WERI-Rb-1 (cell line): ENCODE measurements around the gene TMEM176B.

Experiments used
- DNase-seq: peaks from one replicate; pipeline ENCODE4 v3.0.0-alpha.2; 2020
- H3K27ac ChIP-seq: fragments of 250-450 bp; sonication (Bioruptor Pico); 2 replicates; pipeline ENCODE4 v1.5.1; 2020; ENCODE audit warnings: mild to moderate bottlenecking, moderate library complexity
- H3K27me3 ChIP-seq: fragments of 250-450 bp; sonication (Bioruptor Pico); 2 replicates; pipeline ENCODE4 v1.5.1; 2021; ENCODE audit warnings: mild to moderate bottlenecking, low read depth, moderate library complexity; ENCODE audit not compliant: insufficient read depth, severe bottlenecking
- H3K36me3 ChIP-seq: fragments of 250-450 bp; sonication (Bioruptor Pico); 2 replicates; pipeline ENCODE4 v1.5.1; 2020; ENCODE audit warnings: mild to moderate bottlenecking, moderate library complexity
- H3K4me3 ChIP-seq: 2 replicates; pipeline ENCODE4 v1.5.1; 2011; ENCODE audit warnings: low read depth, mild to moderate bottlenecking, control low read depth, low read length
- H3K9me3 ChIP-seq: fragments of 250-450 bp; sonication (Bioruptor Pico); 2 replicates; pipeline ENCODE4 v1.5.1; 2021; ENCODE audit warnings: mild to moderate bottlenecking, moderate library complexity; ENCODE audit not compliant: severe bottlenecking
- TF ChIP-seq, protein P1 (sequence below): IDR thresholded peaks from 2 replicates; pipeline ENCODE4 v1.5.1; 2011; ENCODE audit warnings: low read depth, mild to moderate bottlenecking, control low read depth, inconsistent platforms, low read length

TMEM176B gene

DNA sequence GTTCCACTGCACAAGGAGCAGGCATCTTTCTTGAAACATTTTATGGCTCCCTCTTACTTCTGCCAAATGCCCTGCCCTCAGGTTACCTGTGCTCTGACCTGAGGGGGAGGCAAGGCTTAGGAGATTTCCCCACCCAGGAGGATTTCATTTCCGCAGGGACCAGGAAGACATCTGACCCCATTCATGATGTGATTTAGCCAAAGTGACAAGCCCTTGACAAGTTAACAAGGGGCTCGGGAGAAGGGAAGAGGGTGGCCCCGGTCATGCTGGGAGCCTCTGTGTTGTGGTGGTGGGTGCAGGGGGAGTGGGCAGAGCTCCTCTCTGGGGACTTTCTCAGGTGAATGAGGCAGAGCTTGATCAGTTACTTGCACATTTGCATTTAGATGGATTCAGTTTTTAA, 44.0 kb downstream of the TMEM176B start:
- Histone ChIP-seq H3K27me3 (no peaks in the 10 kb centered on the region), H3K36me3 (no peaks in the 10 kb centered on the region), H3K4me3 (no peak overlapping the region), H3K9me3 (no peaks in the 10 kb centered on the region), H3K27ac (no peak overlapping the region)
- TF ChIP-seq, protein P1, sequence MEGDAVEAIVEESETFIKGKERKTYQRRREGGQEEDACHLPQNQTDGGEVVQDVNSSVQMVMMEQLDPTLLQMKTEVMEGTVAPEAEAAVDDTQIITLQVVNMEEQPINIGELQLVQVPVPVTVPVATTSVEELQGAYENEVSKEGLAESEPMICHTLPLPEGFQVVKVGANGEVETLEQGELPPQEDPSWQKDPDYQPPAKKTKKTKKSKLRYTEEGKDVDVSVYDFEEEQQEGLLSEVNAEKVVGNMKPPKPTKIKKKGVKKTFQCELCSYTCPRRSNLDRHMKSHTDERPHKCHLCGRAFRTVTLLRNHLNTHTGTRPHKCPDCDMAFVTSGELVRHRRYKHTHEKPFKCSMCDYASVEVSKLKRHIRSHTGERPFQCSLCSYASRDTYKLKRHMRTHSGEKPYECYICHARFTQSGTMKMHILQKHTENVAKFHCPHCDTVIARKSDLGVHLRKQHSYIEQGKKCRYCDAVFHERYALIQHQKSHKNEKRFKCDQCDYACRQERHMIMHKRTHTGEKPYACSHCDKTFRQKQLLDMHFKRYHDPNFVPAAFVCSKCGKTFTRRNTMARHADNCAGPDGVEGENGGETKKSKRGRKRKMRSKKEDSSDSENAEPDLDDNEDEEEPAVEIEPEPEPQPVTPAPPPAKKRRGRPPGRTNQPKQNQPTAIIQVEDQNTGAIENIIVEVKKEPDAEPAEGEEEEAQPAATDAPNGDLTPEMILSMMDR = no peak
- DNase-seq = no peak

DNA sequence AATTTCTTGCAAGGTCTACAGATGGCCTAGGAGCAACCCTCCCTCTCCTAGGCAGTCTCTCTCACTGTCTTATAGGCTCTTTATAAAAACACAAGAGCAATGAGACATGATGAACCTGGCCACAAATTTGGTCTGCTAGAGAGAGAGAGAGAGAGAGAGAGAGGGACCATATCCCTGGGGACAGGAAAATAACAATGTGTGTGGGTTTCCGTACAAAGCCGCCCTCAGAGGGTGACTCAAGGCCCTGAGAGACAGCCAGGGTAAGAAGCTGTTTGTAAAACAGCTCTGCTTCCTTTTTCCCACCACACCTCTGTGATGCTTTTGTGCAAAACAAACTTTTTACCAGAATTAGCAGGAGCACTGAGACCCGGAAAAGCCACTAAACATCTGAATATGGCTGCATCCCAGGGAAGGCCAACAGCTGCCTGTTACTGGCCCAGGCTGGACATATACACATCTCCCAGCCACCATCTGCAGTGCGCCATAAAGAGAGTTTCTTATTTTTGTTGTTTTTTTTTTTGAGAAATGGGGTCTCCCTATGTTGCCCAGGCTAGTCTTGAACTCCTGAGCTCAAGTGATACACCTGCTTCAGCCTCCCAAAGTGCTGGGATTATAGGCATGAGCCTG, 44.6 kb downstream of the TMEM176B start:
- H3K4me3 ChIP-seq = no peak overlapping the region
- no peak overlapping the region for H3K27ac ChIP-seq
- no peaks in the 10 kb centered on the region for H3K27me3 ChIP-seq
- no peaks in the 10 kb centered on the region for H3K36me3 ChIP-seq
- no peak for DNase-seq
- TF ChIP-seq, protein P1 = no peak
- H3K9me3 ChIP-seq = no peaks in the 10 kb centered on the region

DNA sequence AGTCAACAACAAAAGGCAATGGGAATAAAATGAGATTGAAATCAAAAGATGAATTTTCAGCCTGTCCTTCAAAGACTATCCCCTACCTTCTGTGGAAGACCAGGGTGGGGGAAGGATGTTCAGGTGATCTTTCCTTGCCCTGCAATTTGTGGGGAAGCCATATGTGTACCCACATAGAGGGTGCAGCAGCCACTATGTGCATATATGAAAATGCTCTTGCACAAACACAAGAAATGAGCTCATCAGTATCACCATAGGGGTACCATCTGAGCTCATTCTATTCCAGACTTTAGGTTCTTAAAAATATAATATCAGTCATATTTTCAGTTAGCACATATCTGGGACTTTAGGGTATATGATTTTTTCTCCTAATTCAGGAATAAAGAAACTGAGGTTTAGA, 45.2 kb downstream of the TMEM176B start:
- Histone ChIP-seq H3K36me3 (no peaks in the 10 kb centered on the region), H3K4me3 (no peak overlapping the region), H3K27me3 (no peaks in the 10 kb centered on the region), H3K27ac (no peak overlapping the region), H3K9me3 (no peaks in the 10 kb centered on the region)
- TF ChIP-seq, protein P1 = no peak
- no peak for DNase-seq

DNA sequence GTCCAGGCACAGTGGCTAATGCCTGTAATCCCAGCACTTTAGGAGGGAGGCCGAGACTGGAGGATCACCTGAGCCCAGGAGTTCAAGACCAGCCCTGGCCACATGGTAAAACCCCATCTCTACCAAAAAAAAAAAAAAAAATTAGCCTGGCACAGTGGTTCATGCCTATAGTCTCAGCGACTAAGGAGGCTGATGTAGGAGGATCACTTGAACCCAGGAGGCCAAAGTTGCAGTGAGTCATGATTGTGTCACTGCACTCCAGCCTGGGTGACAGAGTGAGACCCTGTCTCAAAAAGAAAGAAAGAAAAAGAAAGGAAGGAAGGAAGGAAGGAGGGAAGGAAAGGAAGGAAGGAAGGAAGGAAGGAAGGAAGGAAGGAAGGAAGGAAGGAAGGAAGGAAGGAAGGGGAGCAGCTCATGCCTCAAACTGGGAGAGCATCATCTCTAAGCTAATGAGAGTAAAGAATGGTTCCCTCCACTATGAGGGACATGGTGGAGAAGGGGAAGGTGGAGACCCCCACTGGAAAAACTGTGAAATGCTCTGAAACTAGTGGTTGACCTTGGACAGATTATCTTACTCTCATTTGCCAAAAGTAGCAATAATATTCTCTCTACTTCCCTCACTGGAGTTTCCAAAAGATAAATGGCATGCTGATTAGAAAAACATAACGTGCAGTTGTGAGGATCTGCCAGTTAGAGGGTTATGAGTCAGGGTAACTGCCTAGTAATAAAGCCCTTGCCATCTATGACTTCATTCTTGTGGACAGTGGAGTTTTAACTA, 46.1 kb downstream of the TMEM176B start:
- H3K9me3 ChIP-seq = no peaks in the 10 kb centered on the region
- TF ChIP-seq, protein P1 = peak; percentile 63
- no peak overlapping the region for H3K27ac ChIP-seq
- no peaks in the 10 kb centered on the region for H3K36me3 ChIP-seq
- no peak overlapping the region for H3K4me3 ChIP-seq
- peak; percentile 26 for DNase-seq
- no peaks in the 10 kb centered on the region for H3K27me3 ChIP-seq

DNA sequence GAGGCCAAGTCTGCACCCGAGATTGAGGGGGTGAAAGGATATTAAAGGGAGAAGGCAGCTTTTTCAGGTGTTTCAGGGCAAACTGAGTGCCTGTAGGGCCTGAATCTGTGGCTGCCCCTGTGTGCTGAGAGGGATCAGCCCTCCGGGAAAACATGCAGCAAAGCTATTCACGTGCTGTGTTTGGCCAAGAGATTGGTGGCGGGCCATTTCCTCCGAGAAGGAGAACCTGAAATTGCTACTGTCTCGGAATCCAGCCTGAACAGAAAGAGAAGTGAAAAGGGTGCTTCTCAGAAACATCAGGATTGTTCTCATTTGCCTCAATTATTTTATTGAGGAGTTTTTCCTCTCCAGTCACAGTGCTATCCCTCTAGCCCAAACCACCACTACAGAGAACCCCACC, 46.9 kb downstream of the TMEM176B start:
- H3K36me3 ChIP-seq = no peaks in the 10 kb centered on the region
- H3K27ac ChIP-seq = no peak overlapping the region
- no peak for DNase-seq
- H3K9me3 ChIP-seq = no peaks in the 10 kb centered on the region
- no peaks in the 10 kb centered on the region for H3K27me3 ChIP-seq
- no peak overlapping the region for H3K4me3 ChIP-seq
- TF ChIP-seq, protein P1 = no peak
